HK-2 (cell line): ENCODE results near the gene RBPMS2.
"Not testable (repeated sequence)": the region's sequence is repeated elsewhere in the genome, so short reads cannot be mapped to it uniquely, and the experiment has no call there.

Experiments used
- DNase-seq: peaks from one replicate; pipeline ENCODE4 v3.0.0-alpha.2; 2018; ENCODE audit not compliant: unreplicated experiment

Gene RBPMS2

GRCh38 chr15:64754663-64755426 is 20.5 kb downstream of the RBPMS2 start:
- DNase-seq = no peak

GRCh38 chr15:64753480-64754185 is 21.8 kb downstream of the RBPMS2 start:
- DNase-seq = no peak

- no peak for DNase-seq
These were observed 23.9 kb downstream of the RBPMS2 start for GRCh38 chr15:64751464-64751863.

GRCh38 chr15:64749999-64750657 is 25.3 kb downstream of the RBPMS2 start:
- DNase-seq = no peak

DNA sequence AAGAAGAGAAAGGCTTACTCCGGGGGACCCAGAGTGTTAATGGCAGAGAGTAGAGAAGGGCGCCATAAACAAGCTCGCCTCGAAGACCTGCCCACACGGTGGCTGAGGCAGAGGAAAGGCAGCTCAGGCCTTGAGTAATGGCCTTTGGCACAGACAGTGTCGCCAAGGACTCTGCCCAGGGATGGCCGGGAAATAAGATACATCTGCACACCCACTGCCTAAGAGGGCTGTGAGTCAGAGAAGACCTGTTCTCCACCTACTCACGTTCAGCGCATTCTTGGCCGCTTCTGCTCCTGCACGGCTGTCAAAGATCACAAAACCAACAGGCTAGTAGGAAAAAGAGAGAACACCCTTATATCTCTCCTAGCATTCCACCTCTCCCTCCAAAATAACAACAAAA is 26.2 kb downstream of the RBPMS2 start:
- peak; percentile 49 for DNase-seq

GRCh38 chr15:64748251-64748650 is 27.1 kb downstream of the RBPMS2 start:
- DNase-seq = no peak

DNA sequence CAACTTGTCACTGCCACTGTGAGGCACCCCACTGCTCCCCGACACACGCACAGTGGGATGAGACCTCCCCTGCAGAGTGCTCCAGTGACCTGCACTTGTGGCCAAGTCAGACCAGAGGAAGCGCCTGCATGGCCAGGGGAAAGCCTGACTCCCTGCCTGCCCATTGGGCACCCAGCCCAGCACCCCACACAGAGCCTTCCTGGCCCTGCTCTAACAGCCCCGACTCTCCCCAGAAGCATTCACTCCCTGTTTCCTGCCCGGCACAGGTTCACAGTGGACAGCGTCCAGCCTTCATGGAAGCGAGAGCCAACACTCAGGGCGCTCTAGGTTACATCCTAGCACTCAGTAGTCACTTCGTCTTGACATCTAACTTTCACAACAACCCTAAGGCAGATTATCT is 27.8 kb downstream of the RBPMS2 start:
- no peak for DNase-seq

DNA sequence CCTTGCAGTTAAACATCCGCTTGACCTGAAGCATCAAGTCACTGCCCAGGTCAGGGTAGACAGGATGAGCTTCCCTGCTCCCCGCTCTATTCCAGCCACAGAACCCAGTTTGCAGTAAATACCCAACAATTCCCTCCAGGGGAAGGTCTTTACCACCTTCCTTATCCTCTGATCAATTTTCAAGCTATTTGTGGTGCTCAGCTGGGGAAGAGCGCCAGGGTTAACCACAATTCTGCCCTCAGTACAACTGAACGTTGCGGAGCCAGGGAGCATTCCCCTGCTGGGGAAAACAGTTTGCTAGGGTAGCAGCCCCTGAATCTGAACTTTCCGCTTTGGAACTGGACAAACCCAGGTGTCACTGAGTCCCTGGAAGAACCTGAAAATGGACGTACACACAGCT is 28.5 kb downstream of the RBPMS2 start:
- no peak for DNase-seq

- no peak for DNase-seq
These were observed 29.0 kb downstream of the RBPMS2 start for GRCh38 chr15:64746356-64746755.

DNA sequence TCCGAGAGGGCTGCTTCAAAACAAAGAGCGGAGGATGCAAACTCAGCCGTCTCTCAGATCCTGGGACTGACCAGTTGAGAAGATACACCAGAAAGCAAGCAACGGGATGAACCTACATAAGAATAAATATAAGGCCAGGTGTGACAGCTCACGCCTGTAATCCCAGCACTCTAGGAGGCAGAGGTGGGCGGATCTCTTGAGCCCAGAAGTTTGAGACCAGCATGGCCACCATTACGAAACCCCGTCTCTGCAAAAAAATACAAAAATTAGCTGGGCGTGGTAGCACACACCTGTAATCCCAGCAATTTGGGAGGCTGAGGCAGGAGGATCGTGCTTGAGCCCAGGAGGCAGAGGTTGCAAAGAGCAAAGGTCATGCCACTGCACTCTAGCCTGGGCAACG is 31.7 kb downstream of the RBPMS2 start:
- DNase-seq = no peak

DNA sequence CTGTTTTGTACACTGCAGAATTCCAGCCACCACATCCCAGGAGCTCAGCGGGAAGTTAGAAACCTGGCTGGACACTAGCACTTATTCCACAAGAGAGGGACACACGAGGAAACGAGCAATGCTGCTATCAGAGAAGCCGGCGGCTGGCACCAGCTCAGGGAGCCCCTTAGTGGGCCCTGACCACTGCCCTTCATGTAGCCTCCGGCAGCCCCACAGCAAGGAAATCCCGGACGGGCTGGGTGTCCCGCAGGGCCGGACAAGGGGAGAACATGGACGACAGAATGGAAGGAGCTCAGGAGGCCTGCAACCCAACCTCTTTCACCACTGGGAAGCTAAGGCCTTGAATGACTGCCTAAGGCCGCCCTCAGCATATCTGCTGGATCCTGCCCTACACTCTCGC is 32.5 kb downstream of the RBPMS2 start:
- no peak for DNase-seq

- DNase-seq = no peak
These were observed 33.0 kb downstream of the RBPMS2 start for GRCh38 chr15:64742385-64742784.

GRCh38 chr15:64741708-64742107 is 33.7 kb downstream of the RBPMS2 start:
- DNase-seq = not testable (repeated sequence)

- no peak for DNase-seq
These were observed 34.8 kb downstream of the RBPMS2 start for GRCh38 chr15:64740311-64741170.

DNA sequence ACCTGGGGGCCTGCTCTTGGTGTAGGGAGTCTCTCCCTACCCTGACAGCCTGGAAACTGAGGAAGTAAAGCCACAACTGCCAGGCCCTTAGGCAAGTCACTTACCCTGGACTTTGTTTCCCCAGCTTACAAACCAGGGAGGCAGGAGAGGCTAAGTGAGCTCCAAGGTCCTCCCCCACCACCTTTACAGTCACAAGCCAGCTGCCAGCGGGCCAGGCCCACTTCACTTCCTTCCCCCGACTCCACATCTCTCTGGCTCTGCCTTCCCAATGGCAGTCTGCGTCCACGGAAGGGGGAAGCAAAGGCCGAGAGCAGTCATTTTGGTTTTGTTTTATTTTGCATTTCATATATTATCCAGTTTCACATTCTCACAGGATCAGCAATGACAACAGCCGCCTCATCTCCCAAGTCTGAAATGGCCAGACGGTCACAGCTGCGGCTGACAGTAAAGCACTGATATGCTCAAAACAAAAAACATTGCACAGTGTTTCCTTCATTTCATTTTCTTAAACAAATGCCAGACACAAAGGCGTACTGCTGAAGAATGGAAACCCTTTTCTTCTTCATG is 35.7 kb downstream of the RBPMS2 start:
- no peak for DNase-seq

DNA sequence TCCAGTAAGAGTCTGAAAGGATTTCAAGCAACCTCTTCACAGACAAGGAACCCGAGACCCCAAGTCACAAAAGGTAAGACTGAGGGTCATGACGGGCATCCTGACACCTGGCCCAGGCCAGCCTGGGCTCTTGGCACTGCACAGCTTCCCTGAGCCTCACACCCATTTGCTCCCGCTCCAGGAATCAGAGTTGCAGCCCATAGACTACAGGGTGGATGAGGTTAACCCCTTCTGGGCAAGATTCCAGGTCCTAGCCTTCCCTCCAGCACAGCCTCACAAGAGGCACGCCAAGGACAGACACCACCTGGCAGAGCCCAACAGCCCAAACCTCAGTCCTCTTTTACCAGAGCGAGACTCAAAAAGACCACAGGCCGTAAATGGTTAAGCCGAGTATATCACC is 36.2 kb downstream of the RBPMS2 start:
- no peak for DNase-seq

DNA sequence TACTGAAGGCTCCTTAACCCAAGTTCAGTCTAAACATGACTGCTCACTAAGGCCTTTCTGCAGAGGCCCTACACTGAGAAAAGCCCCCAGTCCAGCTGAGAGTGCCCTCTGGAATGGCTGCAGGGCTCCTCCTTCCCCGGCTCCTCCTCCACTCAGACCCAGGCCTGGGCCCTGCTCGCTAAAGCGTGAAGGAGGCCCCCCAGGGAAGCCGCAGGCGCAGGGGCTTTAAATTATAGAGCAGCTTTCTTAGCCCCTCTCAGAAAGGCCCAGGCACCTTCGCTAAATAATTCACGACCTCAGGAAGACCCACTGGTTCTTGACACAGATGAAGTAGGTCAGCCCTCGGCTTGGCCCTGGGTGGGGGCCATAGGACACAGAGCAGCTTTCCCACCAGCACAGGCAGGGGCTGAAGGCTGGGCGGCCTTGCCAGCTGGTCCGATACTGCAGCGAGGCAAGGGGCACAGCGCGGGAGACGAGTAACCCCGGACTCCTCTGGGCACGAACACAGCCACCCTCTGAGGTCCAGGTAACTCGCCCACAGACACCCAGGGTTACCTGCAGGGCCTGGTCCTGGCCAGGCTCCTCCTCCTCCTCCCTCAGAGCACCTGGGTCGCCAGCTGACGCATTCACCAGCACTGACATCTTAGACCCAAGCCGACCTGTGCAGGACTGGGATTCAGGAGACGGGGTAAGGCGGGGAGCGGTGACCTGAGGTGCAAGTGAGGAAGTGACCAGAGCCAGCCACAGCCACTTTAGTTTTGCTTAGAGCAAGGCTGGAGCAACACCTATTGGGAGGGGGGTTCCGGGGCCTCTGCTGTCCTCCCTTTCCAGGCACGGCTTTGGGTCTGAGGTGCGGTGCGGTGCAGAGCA is 36.9 kb downstream of the RBPMS2 start:
- DNase-seq = no peak

- no peak for DNase-seq
These were observed 43.1 kb downstream of the RBPMS2 start for GRCh38 chr15:64732156-64732860.

DNA sequence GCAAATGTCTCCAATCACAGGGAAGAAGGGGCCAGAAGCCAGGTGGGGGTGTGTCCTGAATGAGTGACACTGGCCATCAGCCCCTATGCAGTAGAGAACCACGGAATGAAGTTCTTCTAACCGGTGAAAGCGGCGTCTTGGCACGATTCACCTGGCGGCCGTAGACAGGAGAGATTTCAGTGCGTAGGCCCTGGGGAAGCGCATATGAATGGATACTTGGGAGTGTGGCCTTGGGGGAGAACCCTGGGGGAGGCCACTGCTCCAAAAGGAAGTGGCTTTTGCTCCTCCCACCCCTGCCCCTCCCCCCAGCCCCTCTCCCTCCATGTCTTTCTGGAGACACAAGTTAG is 43.6 kb downstream of the RBPMS2 start:
- DNase-seq = no peak
